GM21529 (cell line): ENCODE data around the gene SYTL5.

Experiments used
- ATAC-seq: cut with Tn5 transposase; IDR thresholded peaks from one replicate; pipeline ENCODE4 v1.9.1; 2021; ENCODE audit not compliant: unreplicated experiment

Gene SYTL5

GRCh38 chrX:38018766-38019425 is 12.5 kb downstream of the SYTL5 start:
- no peak for ATAC-seq

DNA sequence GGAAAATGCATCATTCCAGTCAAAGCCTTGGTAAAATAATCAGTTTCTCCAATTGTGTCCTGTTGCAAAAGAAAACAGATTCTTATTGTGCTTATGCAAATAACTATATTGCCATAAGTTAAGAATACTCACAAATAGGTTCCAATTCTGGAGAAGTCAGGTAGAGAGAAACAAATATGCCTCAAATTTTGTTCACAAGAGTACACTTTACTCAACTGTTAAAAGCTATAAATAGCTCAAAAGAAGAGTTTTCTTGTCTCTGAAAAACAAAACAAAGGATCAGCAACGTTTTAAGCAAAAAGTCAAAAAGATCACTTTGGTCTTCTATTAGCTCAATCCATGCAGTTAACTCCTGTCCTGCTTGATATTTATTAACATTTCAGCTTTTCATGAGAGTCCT is 21.9 kb downstream of the SYTL5 start:
- no peak for ATAC-seq

- no peak for ATAC-seq
Observed at GRCh38 chrX:38036466-38036865, 30.1 kb downstream of the SYTL5 start.

DNA sequence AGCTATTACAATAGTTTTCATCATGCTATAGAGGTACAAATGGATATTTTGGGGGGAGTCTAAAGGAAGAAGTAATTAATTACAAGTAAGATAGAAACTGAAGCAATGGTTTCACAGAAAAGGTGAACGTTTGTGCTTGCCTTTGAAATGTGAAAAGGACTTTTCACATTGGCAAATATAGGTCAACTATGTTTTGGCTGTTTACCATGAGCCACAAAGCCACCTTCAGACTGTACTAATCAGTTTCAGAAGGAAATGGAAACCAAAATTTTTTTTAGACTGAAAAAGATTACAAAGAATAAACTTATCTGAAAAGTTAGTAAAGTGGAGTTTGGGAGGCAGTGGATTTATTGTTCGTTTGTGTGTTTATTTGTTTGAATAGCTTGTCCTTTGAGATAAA is 32.1 kb downstream of the SYTL5 start:
- no peak for ATAC-seq

DNA sequence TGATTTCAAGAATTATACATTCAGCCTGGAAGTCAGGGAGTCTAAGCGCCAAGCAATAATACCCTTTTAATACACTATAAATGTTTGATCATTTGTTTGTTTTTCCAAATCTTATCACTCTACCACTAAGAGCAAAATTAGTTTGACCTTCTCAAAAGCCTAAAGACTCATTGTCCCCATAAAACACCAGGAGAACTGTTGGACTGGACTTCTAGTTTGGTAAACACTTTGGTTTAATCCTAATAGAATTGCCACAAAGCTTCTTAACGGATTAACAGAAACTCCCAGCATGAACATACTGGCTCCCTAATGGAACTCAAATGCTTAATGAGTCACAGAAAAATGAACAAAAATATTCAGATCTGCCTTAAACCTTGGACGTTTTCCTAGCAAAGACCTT is 34.9 kb downstream of the SYTL5 start:
- ATAC-seq = no peak

- ATAC-seq = no peak
Observed at GRCh38 chrX:38044701-38045100, 38.3 kb downstream of the SYTL5 start.

GRCh38 chrX:38045538-38046096 is 39.3 kb downstream of the SYTL5 start:
- ATAC-seq = no peak

GRCh38 chrX:38048886-38049285 is 42.5 kb downstream of the SYTL5 start:
- ATAC-seq = no peak

GRCh38 chrX:38050806-38051205 is 44.5 kb downstream of the SYTL5 start:
- no peak for ATAC-seq

GRCh38 chrX:38052096-38052495 is 45.7 kb downstream of the SYTL5 start:
- ATAC-seq = no peak

GRCh38 chrX:38055170-38055847 is 49.0 kb downstream of the SYTL5 start:
- ATAC-seq = no peak

- ATAC-seq = no peak
Observed at GRCh38 chrX:38060331-38060878, 54.1 kb downstream of the SYTL5 start.

GRCh38 chrX:38061335-38061734 is 55.0 kb downstream of the SYTL5 start:
- no peak for ATAC-seq

DNA sequence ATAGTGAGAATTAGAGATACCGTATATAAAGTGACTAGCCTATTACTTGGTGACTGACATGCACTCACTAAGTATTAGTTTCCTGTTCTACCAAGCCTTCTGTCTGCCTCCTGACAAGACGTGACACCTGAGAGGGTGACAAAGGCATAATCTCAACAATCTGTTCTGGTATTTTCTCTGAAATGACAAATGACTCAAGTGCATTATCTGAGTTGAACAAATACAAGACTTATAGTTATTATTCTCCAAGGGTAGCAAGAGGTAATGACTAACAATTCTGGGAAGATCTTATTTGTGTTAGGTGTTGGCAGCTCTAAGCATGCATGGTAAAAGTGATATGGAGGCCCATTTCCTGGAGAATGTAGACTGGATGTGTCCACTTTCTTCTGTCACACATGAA is 60.6 kb downstream of the SYTL5 start:
- no peak for ATAC-seq

DNA sequence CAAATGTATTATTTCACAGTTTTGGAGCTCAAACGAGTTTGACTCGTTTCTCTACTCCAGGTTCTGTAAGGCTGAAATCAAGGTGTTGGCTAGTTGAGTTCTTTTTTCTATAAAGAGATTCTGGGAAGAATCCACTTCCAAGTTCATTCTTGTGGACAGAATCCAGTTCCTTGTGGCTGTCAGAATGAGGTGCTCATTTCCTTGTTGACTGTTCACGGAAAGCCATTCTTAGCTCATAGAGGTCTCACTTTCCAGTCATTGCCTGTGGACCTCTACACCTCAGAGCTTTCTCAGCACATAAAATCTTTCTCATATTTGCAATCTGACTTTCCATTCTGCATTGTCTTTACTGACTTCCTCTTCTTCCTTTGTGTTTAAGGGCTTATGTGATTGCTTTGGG is 62.9 kb downstream of the SYTL5 start:
- no peak for ATAC-seq

DNA sequence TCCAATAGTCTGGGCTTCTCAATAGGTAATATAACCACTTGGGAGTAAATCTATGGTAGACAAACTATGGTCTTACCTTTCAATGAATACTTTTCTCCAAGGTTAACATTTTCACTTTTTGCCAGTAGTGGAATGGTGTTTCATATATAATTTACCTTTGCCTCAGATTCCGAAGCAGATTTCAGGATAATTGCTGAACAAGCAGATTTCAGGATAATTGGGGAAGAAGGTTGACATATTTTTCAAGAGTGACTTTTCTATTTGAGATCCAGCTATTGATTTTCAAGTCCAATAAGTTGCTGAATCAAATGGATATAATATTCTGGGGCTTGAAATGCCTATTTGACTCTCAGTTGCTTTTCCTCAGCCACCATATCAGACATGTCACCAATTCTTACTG is 63.6 kb downstream of the SYTL5 start:
- ATAC-seq = no peak

GRCh38 chrX:38079463-38079862 is 73.1 kb downstream of the SYTL5 start:
- ATAC-seq = no peak

GRCh38 chrX:38080808-38081207 is 74.5 kb downstream of the SYTL5 start:
- no peak for ATAC-seq

DNA sequence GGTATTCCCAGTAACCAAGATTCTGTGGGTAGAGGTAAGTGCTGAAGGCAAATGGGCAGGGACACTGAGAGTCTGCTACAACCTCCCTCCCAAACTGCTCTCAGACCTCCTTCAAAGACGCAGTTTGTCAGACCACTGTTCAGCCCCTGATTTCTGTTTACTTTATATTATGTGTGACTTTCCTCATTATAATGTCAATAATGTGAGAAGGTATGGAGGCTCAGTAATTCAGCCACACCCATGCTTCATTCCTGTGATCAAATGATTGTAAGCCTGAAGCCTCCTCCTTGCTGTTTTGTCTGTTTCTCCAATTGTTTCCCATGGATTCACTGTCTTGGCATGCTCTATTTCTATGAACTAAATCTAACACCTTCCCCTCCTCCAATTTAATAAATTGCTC is 75.6 kb downstream of the SYTL5 start:
- no peak for ATAC-seq

- no peak for ATAC-seq
Observed at GRCh38 chrX:38082309-38082708, 76.0 kb downstream of the SYTL5 start.

DNA sequence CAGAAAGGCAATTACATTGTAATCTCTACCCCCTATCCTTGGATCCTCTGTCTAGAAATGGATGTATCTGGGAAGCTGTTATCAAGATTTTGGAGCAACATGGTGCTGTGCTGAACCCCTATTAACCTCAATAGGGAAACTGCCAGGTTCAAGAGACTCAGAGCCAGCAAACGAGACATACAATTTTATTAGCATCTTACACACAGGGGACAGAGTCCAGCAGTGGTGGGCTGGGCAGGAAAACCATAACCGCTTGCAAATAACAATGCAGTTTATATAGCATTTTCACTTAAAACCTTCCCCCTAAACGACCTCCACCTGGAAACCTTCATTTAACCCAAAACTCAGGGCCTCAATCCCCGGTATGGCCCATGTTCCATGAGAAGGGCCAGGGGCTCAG is 79.5 kb downstream of the SYTL5 start:
- ATAC-seq = no peak

- no peak for ATAC-seq
Observed at GRCh38 chrX:38086451-38087215, 80.3 kb downstream of the SYTL5 start.
